Small intestine (tissue), 7 donors: ENCODE data around the gene TMEM39B. TPM values are rescaled to one million over a fixed set of nuclear protein-coding genes. Genes with fewer than 3 reads are reported as not detected.
"Not testable (repeated sequence)": the region's sequence is repeated elsewhere in the genome, so short reads cannot be mapped to it uniquely, and the experiment has no call there.

Source experiments
- DNase-seq, 2 donors: peaks; one replicate each; pipeline versions ENCODE4 v3.0.0 to v3.0.0-alpha.2; 2013
- FAIRE-seq: peaks from 2 replicates; lab custom pipeline; 2012; peaks lifted over from hg19 to GRCh38; lab: Jason Lieb, UNC
- H3K27ac ChIP-seq, 3 donors: one replicate each; pipeline ENCODE4 v1.5.1; 2013; ENCODE audit warnings: low read length in 2 of 3, mild to moderate bottlenecking in 2 of 3, control low read depth in 1 of 3, inconsistent platforms in 1 of 3, low read depth in 1 of 3, moderate library complexity in 1 of 3
- H3K27me3 ChIP-seq, 3 donors: one replicate each; pipeline ENCODE4 v1.6.1; 2013; ENCODE audit warnings: low read length in 3 of 3, inconsistent platforms in 1 of 3; ENCODE audit not compliant: control insufficient read depth in 3 of 3, insufficient read depth in 3 of 3
- H3K36me3 ChIP-seq, 3 donors: one replicate each; pipeline ENCODE4 v1.6.1; 2013; ENCODE audit warnings: low read length in 3 of 3, inconsistent platforms in 1 of 3, low read depth in 1 of 3, mild to moderate bottlenecking in 1 of 3, moderate library complexity in 1 of 3; ENCODE audit not compliant: control insufficient read depth in 3 of 3, insufficient read depth in 2 of 3
- H3K4me1 ChIP-seq, 3 donors: one replicate each; pipeline ENCODE4 v1.6.1; 2013; ENCODE audit warnings: low read length in 2 of 3, inconsistent platforms in 1 of 3, low read depth in 1 of 3, mild to moderate bottlenecking in 1 of 3, moderate library complexity in 1 of 3; ENCODE audit not compliant: control insufficient read depth in 3 of 3, insufficient read depth in 2 of 3
- H3K4me3 ChIP-seq, 3 donors: one replicate each; pipeline ENCODE4 v1.5.1; 2013; ENCODE audit warnings: low read length in 3 of 3, control low read depth in 1 of 3, inconsistent platforms in 1 of 3, low read depth in 1 of 3, mild to moderate bottlenecking in 1 of 3, moderate library complexity in 1 of 3
- H3K9me3 ChIP-seq, 2 donors: one replicate each; pipeline ENCODE4 v1.6.1; 2013; ENCODE audit warnings: low read depth in 1 of 2, low read length in 1 of 2; ENCODE audit not compliant: control insufficient read depth in 2 of 2, insufficient read depth in 1 of 2
- WGBS, 3 donors: extraction: QIAGEN DNeasy Blood & Tissue Kit; methylation state at CpG; one replicate each; pipeline ENCODE4 v1.1.7; 2013; 5-methylcytosine and 5-hydroxymethylcytosine counted together
- polyA plus RNA-seq, 4 donors: library from polyadenylated mRNA; stranded (reverse) in 3 of 4; unstranded in 1 of 4; fragments of 200-250 nt in 3 of 4; fragments of 120-200 nt in 1 of 4; gene quantifications; one replicate each; pipeline versions ENCODE4 v1.2.1 to v1.2.3, GENCODE V29; 2013
- donor health status: healthy with polysubstance abuse.
- donor health status: control.
- donor health status: control.
- donor health status: Bipolar disorder and iron deficiency.
- donor health status: healthy.

Gene TMEM39B
- polyA plus RNA-seq, 4 donors, result 4.2 to 15.6 (median 8.0) TPM

DNA sequence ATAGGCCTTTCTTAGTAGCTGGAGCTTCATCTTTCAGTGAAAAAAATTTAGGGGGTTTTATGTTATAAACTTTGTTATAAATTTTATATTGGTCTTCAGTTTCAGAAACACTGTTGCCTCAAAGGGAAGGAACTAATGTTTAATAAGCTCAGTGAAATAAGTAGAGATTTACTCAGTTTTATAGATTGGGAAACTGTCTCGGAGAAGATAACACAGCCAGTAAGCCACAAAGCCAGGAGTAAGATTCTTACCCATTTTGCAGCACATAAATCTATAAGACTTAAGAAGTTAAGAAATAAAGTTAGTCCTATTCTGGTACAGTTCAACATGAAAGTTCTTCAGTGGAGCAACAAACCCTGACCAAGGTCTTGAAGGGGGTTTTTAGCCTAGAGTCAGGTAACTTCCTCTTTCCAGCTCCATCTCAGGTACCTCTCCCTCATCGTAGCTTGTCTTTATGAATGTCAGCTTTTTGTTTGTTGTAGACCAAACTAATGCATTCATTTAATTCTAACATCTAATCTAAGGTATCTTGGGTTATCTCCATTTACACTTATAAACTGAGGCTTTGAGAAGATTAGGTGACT lies 38.4 kb downstream of the TMEM39B start:
- H3K27me3 ChIP-seq, result no peaks in the 10 kb centered on the region
- 77 to 86% (median 84%) methylated on average over 2 of the region's 2 CpGs for WGBS, 3 donors
- H3K9me3 ChIP-seq, result no peaks in the 10 kb centered on the region
- no peak overlapping the region for H3K27ac ChIP-seq
- peaks cover 0 to 14% (median 0%) of the 10 kb centered on the region in 3 donors for H3K36me3 ChIP-seq
- no peak overlapping the region for H3K4me3 ChIP-seq
- DNase-seq (no peak), FAIRE-seq (no peak)
- peaks cover 0 to 15% (median 2%) of the 10 kb centered on the region in 3 donors for H3K4me1 ChIP-seq

- H3K27ac ChIP-seq, result no peak overlapping the region
- FAIRE-seq (no peak), DNase-seq (no peak)
- H3K9me3 ChIP-seq, result no peaks in the 10 kb centered on the region
- no peaks in the 10 kb centered on the region for H3K27me3 ChIP-seq
- H3K4me3 ChIP-seq, result no peak overlapping the region
- peaks cover 0 to 15% (median 2%) of the 10 kb centered on the region in 3 donors for H3K4me1 ChIP-seq
- H3K36me3 ChIP-seq, result peaks cover 0 to 14% (median 0%) of the 10 kb centered on the region in 3 donors
These were observed 39.0 kb downstream of the TMEM39B start for GRCh38 chr1:32111789-32112188.

DNA sequence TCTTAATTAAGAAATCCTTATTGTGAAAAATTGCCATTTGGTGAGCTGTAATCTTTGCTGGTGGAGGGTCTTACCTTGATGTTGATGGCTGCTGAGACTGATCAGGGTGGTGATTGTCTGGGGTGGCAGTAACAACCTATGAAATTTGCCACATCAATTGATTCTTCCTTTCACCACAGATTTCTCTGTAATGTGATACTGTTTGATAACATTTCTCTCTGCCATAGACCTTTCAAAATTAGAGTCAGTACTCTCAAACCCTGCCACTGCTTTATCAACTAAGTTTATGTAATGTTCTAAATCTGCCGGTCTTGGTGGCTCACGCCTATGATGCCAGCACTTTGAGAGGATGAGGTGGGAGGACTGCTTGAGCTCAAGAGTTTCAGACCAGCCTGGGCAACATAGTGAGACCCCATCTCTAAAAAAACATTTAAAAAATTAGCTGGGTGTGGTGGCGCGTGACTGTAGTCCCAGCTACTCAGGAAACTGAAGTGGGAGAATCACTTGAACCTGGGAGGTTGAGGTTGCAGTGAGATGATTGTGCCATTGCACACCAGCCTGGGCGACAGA lies 40.2 kb downstream of the TMEM39B start:
- WGBS, 3 donors, result 77 to 85% (median 82%) methylated on average over 5 of the region's 5 CpGs
- H3K4me1 ChIP-seq, result peaks cover 0 to 15% (median 2%) of the 10 kb centered on the region in 3 donors

DNA sequence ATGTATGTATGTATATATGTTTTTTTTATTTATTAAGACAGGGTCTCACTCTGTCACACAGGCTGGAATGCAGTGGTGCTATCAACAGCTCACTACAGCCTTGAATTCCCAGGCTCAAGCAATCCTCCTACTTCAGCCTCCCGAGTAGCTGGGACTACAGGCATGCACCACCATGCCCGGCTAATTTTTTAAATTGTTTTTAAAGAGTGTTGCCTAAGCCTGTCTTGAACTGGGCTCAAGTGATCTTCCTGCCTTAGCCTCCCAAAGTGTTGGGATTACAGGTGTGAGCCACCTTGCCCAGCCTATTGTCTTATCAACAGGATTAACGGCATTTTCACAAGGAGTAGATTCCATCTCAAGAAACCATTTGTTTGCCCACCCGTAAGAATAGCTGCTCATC lies 40.7 kb downstream of the TMEM39B start:
- not testable (repeated sequence) for DNase-seq, H3K27me3 ChIP-seq, H3K27ac ChIP-seq, H3K9me3 ChIP-seq, FAIRE-seq, H3K4me3 ChIP-seq
- H3K4me1 ChIP-seq, result peaks cover 0 to 15% (median 2%) of the 10 kb centered on the region in 3 donors
- peaks cover 0 to 11% (median 0%) of the 10 kb centered on the region in 3 donors for H3K36me3 ChIP-seq
- 87 to 90% (median 89%) methylated on average over 4 of the region's 4 CpGs for WGBS, 3 donors

More for the DNA sequence above, 40.2 kb downstream of the TMEM39B start:
- Histone ChIP-seq H3K27me3 (no peaks in the 10 kb centered on the region), H3K4me3 (no peak overlapping the region), H3K27ac (no peak overlapping the region), H3K36me3 (peaks cover 0 to 14% (median 0%) of the 10 kb centered on the region in 3 donors), H3K9me3 (no peaks in the 10 kb centered on the region)
- no peak for DNase-seq
- no peak for FAIRE-seq

GRCh38 chr1:32114420-32114819 lies 41.7 kb downstream of the TMEM39B start:
- H3K4me1 ChIP-seq, result peaks cover 0 to 15% (median 2%) of the 10 kb centered on the region in 3 donors
- no peak overlapping the region for H3K27ac ChIP-seq
- no peaks in the 10 kb centered on the region for H3K9me3 ChIP-seq
- 70 to 83% (median 82%) methylated on average over 2 of the region's 2 CpGs for WGBS, 3 donors
- H3K27me3 ChIP-seq, result no peaks in the 10 kb centered on the region
- no peak overlapping the region for H3K4me3 ChIP-seq
- peaks cover 0 to 11% (median 0%) of the 10 kb centered on the region in 3 donors for H3K36me3 ChIP-seq
- FAIRE-seq, result no peak
- no peak for DNase-seq

GRCh38 chr1:32115496-32115895 lies 42.8 kb downstream of the TMEM39B start:
- DNase-seq (no peak), FAIRE-seq (no peak)
- Histone ChIP-seq H3K4me3 (no peak overlapping the region), H3K4me1 (peaks cover 0 to 10% (median 2%) of the 10 kb centered on the region in 3 donors), H3K9me3 (no peaks in the 10 kb centered on the region), H3K27ac (no peak overlapping the region), H3K36me3 (peaks cover 0 to 10% (median 0%) of the 10 kb centered on the region in 3 donors), H3K27me3 (no peaks in the 10 kb centered on the region)
- WGBS, 3 donors, result 90 to 95% (median 94%) methylated on average over 5 of the region's 5 CpGs

GRCh38 chr1:32116531-32116930 lies 43.8 kb downstream of the TMEM39B start:
- Histone ChIP-seq H3K9me3 (no peaks in the 10 kb centered on the region), H3K36me3 (peaks cover 0 to 13% (median 0%) of the 10 kb centered on the region in 3 donors), H3K4me1 (peaks cover 0 to 6% (median 0%) of the 10 kb centered on the region in 3 donors), H3K27ac (no peak overlapping the region), H3K4me3 (no peak overlapping the region), H3K27me3 (no peaks in the 10 kb centered on the region)
- no peak for DNase-seq
- WGBS, 3 donors, result 95 to 97% (median 96%) methylated on average over 4 of the region's 4 CpGs
- no peak for FAIRE-seq

DNA sequence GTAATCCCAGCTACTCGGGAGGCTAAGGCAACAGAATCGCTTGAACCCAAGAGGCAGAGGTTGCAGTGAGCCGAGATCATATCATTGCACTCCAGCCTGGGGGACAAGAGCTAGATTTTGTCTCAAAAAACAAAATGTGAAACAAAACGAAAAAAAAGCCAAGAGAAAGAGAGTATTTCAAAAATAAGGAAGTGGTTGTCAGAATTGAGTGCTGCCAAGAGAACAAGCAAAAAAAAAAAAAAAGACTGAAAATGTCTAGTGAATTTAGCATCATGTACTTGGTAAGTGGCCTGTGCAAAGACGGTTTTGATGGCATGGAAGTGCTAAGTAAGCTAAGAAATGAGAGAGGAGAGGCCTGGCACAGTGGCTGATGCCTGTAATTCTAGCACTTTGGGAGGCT lies 49.4 kb downstream of the TMEM39B start:
- no peak overlapping the region for H3K4me3 ChIP-seq
- 60 to 70% (median 61%) methylated on average over 5 of the region's 5 CpGs for WGBS, 3 donors
- H3K9me3 ChIP-seq, result no peaks in the 10 kb centered on the region
- H3K27me3 ChIP-seq, result no peaks in the 10 kb centered on the region
- DNase-seq (no peak), FAIRE-seq (no peak)
- H3K4me1 ChIP-seq, result peaks cover 0 to 3% (median 0%) of the 10 kb centered on the region in 3 donors
- H3K36me3 ChIP-seq, result peaks cover 0 to 4% (median 0%) of the 10 kb centered on the region in 3 donors
- H3K27ac ChIP-seq, result no peak overlapping the region
